ENCODE results near the gene SPEM3.

SPEM3 gene

DNA sequence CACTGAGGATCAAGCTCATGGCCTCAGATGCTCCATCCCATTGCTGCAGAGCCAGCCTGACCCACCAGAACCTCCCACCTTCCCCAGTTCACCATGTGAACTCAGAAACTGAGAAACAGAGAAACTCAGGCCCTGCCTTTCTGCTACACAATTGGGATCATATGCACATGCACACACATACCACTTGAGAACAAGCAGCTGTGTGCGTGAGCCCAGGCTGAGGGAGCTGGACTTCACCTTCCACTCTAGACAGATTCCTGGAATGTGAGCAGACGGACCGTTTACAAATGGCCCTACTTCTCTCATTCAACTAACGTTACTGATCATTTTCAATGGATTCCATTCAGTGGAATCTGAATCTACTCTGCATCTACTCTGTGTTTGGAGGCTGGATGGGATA lies 5.0 kb upstream of the SPEM3 start:
- DNase-seq: peak; percentile 51

DNA sequence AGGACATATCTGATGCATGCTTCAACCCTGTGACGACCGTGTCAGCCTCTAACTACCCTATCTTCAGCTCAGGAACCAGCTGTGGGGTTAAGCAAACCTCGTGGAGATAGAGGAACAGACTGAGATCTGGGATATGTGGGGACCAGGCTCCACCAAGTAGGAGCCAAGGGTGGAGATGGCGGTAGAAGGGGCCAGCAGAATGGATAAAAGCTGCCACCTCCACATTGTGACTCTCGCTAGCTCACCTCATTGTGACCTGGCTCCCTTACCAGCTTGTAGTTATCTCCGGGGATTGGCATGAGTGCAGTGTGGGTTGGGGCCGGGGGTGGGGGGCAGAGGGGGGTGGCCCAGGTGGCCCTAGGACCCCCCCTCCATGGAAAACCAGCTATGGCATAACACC lies 3.3 kb upstream of the SPEM3 start, which contains the start of gene SPEM2:
SPEM2 (plus strand) TSS at position 301 of the 400 bp plus-strand sequence; CDS start at position 374, 73 bp downstream.
- DNase-seq: no peak

DNA sequence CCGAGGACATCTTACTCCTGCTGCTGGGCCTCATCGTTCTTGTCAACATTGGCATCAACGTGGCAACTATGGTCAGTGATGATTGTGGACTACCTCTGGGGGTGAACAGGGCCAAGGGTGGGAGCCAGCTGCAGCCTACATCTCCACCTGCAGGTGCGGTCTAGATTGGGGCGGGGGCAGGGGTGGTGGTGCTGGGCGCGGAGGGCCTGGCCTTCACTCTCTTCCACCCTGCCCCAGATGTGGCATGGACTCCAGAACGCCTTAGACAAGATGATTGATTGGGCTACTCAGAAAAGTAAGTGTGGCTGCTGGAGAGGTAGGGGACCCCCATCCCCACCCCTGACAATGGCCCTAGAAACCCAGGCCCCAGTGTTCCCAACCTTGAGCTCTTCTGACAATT lies 2.9 kb upstream of the SPEM3 start:
- no peak for DNase-seq

DNA sequence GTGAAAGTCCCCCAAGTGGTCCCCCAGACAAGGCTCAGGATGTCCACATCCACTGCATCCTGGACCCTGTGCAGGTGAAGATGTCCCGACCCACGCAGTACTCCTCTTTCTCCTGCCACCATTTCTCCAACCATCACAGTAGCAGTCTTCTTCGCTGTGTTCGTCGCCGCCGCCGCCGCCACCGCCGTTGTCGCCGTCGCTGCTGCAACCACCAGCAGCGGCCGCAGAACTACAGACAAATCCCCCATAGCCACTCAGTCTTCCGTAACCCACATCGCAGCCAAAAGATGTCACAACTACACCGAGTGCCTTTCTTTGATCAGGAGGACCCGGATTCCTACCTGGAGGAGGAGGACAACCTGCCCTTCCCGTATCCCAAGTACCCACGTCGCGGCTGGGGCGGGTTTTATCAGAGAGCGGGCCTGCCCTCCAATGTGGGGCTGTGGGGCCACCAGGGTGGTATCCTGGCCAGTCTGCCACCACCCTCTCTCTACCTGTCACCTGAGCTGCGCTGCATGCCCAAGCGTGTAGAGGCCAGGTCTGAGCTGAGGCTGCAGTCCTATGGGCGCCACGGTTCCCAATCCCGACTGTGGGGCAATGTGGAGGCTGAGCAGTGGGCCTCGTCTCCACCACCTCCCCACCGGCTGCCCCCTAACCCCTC lies 2.3 kb upstream of the SPEM3 start:
- no peak for DNase-seq

DNA sequence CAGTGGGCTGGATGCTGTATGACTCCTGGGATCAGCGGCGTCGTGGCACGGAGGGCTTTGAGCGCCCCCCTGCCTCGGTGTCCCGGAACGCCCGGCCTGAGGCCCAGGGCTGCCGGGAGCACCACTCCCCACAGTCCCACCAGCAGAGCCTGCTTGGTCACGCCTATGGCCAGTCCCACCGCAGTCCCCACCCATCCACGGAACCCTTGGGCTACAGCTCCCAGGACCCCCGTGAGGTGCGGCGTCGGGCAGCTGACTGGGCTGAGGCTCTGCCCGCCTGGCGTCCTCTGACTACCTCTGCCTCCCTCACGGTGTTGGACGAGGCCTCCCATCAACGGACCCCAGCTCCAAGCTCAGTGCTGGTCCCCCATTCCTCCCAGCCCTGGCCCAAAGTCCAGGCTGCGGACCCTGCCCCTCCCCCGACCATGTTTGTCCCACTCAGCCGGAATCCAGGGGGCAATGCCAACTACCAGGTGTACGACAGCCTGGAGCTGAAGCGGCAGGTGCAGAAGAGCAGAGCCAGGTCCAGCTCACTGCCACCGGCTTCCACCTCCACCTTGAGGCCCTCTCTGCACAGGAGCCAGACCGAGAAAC lies 1.7 kb upstream of the SPEM3 start:
- DNase-seq: no peak

DNA sequence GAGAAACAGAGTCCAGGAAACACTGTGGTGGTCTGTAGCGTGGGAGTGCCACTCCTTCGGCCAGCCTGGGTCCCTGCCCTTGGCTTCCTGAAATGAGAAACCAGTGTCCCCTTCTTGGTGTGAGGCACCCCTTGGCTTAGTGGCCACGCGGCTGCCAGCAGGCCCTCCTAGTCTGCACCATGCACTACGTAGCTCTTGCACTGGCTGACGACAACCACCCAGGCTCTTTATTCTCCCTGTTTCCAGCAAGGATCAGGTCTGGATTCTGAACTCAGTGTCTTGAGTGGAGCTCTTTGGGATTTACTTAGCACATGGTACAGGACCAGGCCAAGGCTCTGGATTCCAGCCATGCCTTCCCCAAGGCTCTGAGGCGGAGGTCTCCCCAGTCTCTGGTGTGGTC lies 1.1 kb upstream of the SPEM3 start:
- DNase-seq: no peak

DNA sequence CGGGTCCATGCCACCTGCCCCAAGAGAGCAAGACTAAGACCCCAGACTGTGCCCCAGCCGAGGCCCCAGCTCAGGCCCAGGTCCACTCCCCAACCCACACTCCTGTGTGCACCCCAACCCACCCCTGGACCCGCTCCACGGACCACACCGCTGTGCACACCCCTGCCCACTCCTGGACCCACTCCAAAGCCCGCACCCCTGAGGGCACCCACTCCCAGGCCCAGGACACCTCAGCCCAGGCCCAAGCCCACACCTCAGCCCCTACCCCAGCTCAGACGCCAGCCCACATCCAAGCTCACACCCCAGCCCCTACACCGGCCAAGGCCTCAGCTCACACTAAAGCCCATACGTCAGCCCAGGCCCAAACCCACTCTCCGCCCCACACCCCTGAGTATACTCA lies 1.1 kb downstream of the SPEM3 start:
- no peak for DNase-seq

DNA sequence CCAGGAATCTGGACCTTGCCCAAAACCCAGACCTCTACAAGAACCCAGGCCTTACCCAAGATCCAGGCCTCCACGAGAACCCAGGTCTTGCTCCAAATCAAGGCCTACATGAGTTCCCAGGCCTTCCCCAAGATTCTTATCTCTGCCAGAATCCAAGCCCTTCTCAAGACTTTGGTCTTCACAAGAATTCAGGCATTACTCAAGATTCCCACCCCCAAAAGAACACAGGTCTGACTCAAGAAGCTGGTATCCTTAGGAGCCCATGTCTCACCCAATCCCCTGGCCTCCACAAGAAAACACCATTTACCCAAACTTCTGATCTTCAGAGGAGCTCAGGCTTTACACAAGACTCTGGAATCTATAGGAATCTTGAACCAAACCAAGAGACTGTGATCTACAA lies 2.6 kb downstream of the SPEM3 start:
- no peak for DNase-seq

DNA sequence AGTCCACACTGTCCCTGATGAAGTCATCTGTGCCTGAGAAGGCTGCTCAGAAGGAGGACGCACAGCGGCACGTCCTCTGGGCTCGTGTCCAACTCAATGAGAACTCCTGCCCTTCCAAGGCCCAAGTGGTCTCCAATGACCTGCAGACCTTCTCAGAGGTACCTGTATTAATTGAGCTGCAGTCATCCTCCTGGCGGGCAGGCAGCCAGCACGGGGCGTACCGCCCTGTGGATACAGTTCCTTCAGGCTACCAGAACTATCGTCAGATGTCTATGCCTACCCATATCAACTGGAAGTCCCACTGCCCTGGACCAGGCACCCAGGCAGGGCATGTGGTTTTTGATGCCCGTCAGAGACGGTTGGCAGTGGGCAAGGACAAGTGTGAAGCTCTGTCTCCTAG lies 3.6 kb downstream of the SPEM3 start:
- DNase-seq: no peak

DNA sequence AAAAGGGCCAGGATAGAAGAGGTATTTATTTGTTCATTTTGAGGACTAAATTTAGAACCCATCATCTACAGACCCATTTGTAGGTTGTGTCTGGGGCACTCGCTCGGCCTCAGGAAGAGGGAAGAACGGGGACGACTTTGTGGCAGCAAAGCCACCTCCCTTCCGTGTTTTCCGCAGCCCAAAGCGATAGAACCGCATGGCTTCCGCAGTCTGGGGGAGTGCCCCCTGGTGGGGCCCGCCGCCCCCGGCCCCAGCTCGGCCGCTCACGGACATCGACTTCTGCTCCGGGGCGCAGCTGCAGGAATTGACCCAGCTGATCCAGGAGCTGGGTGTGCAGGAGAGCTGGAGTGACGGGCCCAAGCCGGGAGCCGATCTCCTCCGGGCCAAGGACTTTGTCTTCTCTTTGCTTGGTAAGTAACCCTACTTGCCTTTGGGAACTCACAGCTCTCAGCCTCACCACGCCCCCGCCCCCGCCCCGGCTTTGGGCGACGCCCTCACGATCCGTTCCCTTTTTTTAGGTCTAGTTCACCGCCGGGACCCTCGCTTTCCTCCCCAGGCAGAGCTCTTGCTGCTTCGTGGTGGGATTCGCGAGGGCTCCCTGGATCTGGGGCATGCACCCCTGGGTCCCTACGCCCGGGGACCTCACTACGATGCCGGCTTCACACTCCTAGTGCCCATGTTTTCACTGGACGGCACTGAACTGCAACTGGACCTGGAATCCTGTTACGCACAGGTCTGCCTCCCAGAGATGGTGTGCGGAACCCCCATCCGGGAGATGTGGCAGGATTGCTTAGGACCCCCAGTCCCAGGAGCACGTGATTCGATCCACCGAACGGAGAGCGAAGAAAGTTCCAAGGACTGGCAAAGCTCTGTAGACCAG lies 7.3 kb downstream of the SPEM3 start:
- peak; percentile 32 for DNase-seq

DNA sequence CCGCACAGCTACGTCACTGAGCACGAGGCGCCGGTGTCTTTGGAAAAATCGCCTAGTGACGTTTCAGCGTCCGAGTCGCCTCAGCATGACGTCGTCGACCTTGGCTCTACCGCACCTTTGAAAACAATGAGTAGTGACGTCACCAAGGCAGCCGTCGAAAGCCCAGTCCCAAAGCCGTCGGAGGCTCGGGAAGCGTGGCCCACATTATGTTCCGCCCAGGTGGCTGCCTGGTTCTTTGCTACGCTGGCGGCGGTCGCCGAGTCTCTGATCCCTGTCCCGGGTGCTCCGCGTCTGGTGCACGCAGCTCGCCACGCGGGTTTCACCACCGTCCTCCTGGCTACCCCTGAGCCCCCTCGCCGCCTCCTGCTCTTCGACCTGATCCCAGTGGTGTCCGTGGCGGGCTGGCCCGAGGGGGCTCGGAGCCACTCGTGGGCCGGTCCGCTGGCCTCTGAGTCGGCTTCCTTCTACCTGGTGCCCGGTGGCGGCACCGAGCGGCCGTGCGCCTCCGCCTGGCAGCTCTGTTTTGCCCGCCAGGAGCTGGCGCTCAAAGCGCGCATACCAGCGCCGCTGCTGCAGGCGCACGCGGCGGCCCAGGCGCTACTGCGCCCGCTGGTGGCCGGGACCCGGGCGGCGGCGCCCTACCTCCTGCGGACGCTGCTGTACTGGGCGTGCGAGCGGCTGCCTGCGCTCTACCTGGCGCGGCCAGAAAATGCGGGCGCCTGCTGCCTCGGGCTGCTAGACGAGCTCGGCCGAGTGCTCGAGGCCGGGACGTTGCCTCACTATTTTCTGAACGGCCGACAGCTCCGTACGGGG lies 8.1 kb downstream of the SPEM3 start:
- peak; percentile 80 for DNase-seq

DNA sequence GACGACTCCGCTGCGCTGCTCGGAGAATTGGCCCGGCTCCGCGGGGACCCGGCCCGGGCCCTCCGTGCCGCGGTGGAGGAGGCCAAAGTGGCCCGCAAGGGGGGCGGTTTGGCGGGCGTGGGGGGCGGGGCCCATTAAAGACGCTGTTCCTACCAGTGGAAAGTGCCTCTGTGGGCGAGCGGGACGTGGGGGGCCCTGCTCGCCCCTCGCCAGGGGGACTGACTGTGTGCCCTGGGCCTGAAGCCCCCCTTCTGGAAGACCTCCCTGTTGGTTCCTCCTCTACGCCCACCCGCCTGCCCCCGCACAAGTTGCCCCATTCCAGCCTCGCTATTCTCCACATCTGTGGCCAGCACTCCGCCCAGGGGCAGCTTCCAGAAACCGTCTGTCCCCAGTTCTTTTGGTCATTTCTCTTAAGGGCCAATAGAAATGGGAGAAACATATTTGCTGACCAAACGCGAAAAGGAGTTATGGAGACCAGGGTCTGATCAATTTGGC lies 8.8 kb downstream of the SPEM3 start:
- DNase-seq: no peak

DNA sequence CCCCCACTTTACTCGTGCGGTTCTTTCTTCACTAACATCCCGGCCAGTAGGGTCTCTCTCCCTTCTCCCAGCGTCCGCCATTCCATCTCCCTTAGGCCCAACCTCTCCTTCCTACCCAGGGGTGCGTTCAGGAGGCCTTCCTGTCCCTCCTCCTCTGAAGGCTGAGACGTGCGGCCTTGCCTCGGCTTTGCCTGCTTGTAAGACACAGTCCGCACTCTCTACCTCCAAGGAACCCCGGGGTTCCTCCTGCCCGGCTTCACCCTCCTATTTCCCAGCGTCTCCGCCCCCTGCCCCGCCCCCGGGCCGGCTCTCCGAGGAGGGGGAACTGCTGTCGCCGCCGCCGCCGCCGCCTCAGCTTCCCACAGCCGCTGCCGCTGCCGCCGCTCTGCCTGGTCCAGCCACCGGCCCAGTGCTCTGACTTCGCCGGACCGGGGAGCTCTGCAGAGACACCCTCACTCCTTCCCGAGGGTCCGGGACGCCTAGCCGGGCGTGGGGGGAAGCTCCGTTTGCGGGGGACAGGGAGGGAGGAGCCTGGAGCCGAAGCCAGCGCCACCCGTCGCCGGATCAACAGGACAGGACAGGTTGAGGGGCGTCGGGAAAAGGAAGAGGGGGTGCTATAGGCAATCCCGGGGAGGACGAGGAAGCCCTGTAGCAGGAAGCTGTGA lies 9.4 kb downstream of the SPEM3 start:
- no peak for DNase-seq

DNA sequence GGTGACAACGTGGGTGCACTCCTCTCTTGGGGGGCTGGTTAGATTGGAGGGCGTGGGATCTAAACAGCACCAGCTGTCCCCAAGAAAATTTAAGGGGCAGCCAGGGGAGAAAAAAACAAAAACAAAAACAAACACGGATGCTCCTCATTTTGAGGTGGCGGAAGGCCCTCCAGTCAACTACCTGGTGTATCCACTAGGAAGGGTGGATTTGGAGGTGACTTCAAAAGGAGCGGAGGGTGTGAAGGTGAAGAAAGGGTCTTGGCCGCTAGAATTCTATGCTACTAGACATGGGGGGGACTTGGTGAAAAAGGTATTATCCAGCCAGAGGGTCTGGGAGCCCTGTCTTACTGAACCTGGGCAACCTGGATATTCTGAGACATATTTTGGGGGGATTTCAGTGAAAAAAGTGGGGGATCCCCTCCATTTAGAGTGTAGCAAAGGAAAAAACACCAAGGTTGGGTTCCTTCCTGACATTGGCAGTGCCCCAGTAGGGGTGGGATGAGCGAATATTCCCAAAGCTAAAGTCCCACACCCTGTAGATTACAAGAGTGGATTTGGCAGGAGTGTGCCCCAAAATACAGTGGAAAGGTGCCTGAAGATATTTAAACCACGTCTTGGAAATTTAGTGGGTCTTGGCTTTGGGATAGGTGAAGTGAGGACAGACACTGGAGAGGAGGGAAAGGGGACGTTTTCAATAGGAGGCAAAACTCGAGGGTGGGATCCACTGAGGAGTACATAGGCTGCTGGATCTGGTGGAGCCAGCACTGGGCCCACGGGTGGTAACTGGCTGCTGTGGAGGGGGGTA lies 10.2 kb downstream of the SPEM3 start:
- no peak for DNase-seq

DNA sequence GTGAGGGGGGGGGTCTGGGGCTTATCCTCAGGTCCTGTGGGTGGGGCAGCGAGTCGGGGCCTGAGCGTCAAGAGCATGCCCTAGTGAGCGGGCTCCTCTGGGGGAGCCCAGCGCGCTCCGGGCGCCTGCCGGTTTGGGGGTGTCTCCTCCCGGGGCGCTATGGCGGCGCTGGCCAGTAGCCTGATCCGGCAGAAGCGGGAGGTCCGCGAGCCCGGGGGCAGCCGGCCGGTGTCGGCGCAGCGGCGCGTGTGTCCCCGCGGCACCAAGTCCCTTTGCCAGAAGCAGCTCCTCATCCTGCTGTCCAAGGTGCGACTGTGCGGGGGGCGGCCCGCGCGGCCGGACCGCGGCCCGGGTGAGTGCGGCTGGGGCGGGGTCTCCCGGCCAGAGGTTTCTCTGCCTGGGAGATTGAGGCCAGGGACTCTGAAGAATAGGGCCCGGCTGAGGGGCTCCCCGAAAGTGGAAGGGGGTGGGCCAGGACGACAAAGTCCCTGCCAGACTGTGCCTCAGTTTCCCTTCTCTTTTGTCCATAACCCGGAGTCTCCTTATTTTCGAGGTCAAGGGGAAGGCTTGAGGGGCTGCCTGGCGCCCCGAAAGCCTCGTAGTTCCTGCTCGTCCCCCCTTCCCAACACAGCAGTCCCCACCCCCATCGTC lies 10.9 kb downstream of the SPEM3 start, which contains the start of gene FGF11:
FGF11 (plus strand) TSS at position 51 of the 651 bp plus-strand sequence; CDS start at position 160, 109 bp downstream.
- DNase-seq: no peak

DNA sequence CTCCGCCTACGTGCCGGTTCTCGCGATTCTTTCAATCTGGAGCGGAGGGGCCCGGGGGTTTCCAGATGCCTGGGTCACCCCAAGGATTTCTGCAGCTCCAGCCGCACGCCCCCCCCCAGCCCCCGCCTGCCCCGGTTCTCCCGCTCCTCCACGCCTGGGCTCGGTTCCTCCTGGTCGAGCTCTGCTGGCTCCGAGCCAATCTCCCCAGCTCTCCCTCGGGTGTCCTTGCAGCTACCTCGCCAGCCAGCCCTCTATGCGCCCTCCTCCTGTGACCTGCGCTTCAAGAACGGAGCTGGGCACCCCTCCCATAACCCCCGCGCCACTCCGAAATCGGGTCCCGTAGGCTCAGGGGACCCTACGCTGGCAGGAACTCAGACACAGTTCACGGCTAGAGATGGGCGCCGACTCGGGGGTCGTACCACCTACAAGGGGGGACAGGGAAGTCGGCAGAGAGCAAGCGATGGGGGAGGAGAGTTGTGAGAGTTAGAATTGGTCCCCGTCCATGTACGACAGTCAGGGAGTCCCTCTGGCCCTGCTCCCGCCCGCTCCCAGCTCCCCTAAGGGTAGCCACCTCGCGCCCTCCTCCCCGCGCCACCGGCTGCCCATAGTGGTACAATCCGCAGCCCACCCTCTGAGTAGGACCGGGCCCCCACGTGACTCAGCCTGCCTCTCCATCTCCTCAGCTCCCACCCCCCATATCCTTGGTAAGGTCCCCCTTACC lies 11.6 kb downstream of the SPEM3 start:
- DNase-seq: no peak

DNA sequence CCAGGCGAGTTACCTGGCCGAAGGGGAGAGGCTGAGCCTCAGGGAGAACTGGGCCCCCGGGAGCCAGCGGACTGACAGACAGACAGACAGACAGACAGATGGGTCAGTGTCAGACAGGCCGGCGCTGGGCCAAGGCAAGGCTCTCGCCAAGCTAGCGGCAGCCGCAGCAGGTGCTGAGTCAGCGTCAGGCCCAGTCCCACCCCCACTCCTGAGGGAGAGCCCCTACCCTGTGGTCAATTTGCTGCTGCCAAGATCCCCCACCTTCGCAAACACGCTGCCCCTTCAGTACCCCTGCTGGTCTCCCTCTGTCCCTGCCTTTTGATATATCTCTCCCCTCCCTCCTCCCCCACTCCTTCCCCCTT lies 12.2 kb downstream of the SPEM3 start:
- DNase-seq: no peak

DNA sequence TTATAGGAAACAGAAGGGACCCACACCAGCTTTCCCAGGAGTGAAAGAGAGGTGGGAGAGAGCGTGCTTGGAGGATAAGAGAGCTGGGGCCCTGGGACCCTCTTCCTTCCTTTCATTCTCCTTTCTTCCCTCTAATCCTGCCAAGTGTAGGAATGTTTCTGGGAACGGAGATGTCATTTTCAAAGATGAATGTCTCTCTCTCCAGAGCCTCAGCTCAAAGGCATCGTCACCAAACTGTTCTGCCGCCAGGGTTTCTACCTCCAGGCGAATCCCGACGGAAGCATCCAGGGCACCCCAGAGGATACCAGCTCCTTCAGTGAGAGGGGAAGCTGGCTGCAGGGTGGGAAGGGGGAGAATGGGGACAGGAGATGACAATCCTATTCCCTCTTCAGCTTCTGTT lies 12.6 kb downstream of the SPEM3 start:
- no peak for DNase-seq

DNA sequence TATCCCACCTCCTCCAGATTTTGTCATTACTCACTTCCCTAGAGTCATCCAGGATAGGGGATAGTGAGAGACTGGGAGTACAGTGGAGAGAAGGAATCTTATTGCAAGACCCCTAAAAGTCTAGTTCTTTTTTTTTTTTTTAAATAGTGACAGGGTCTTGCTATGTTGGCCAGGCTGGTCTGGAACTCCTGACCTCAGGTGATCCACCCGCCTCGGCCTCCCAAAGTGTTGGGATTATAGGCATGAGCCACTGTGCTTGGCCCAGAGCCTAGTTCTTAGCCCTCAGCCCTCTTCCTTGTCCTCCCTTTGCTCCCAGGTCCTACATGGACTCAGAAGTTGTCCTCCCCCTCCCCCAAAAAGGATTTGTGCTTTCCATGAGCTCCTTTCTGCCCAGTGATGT lies 13.5 kb downstream of the SPEM3 start:
- no peak for DNase-seq
